ENCODE data around the gene RYR3.

Gene RYR3

GRCh38 chr15:33458421-33458820 lies 147.7 kb downstream of the RYR3 start:
- H3K4ac ChIP-seq (ENCODE audit: low read length), result no peak overlapping the region
- no peak overlapping the region for H3K4me2 ChIP-seq (ENCODE audit: insufficient read depth, low read length, poor library complexity, severe bottlenecking)

GRCh38 chr15:33460166-33460805 lies 149.5 kb downstream of the RYR3 start:
- H2BK15ac ChIP-seq (ENCODE audit: low read length), result no peak overlapping the region
- no peak overlapping the region for H3K23ac ChIP-seq (ENCODE audit: low read depth, low read length, poor library complexity)
- H2BK5ac ChIP-seq (ENCODE audit: low read length), result no peak overlapping the region
- H3K79me1 ChIP-seq (ENCODE audit: low read depth, low read length), result no peaks in the 10 kb centered on the region
- no peak overlapping the region for H3K4ac ChIP-seq (ENCODE audit: low read length)
- no peak overlapping the region for H2AK5ac ChIP-seq (ENCODE audit: low read depth, low read length)
- H3K27me3 ChIP-seq (ENCODE audit: control insufficient read depth in 3 of 3, insufficient read depth in 3 of 3, low read depth in 1 of 3, low read length in 3 of 3), result no peaks in the 10 kb centered on the region
- no peak for DNase-seq (ENCODE audit: low spot score)
- no peak overlapping the region for H2BK120ac ChIP-seq (ENCODE audit: low read depth, low read length)
- no peak overlapping the region for H4K91ac ChIP-seq (ENCODE audit: low read depth, low read length, poor library complexity)
- no peak overlapping the region for H3K18ac ChIP-seq (ENCODE audit: low read length)
- no peak overlapping the region for H3K9ac ChIP-seq (ENCODE audit: low read depth, low read length, poor library complexity)
- no peak overlapping the region for H2BK12ac ChIP-seq (ENCODE audit: low read length)
- WGBS, 2 donors (ENCODE audit: extremely low coverage in 2 of 2, insufficient read length in 2 of 2, insufficient replicate concordance in 1 of 2), result no CpG with 5 or more reads among the region's 6 CpGs
- H3K36me3 ChIP-seq (replicated peaks in 1 of 2; ENCODE audit: control insufficient read depth in 2 of 2, insufficient read depth in 2 of 2, low read length in 2 of 2), result no peaks in the 10 kb centered on the region
- H3K4me1 ChIP-seq (ENCODE audit: control insufficient read depth in 2 of 2, insufficient read depth in 1 of 2, low read depth in 1 of 2, low read length in 2 of 2), result peaks cover 0 to 3% of the 10 kb centered on the region in 2 donors
- H3K4me2 ChIP-seq (ENCODE audit: insufficient read depth, low read length, poor library complexity, severe bottlenecking), result no peak overlapping the region
- no peak overlapping the region for H3K14ac ChIP-seq (ENCODE audit: low read length)
- H3K27ac ChIP-seq (replicated peaks; ENCODE audit: low read length), result no peak overlapping the region
- no peak overlapping the region for H4K8ac ChIP-seq (ENCODE audit: low read depth, low read length)
- no peak overlapping the region for H2AFZ ChIP-seq (ENCODE audit: low read length)
- H3K4me3 ChIP-seq (ENCODE audit: low read length in 2 of 2), result no peak overlapping the region
- no peaks in the 10 kb centered on the region for H3K9me3 ChIP-seq (replicated peaks in 1 of 2; ENCODE audit: control insufficient read depth in 2 of 2, insufficient read depth in 1 of 2, low read depth in 1 of 2, low read length in 2 of 2)

More at GRCh38 chr15:33458421-33458820, 147.7 kb downstream of the RYR3 start:
- no peaks in the 10 kb centered on the region for H3K79me1 ChIP-seq (ENCODE audit: low read depth, low read length)
- no peak overlapping the region for H3K23ac ChIP-seq (ENCODE audit: low read depth, low read length, poor library complexity)
- no peak overlapping the region for H3K4me3 ChIP-seq (ENCODE audit: low read length in 2 of 2)
- H2BK15ac ChIP-seq (ENCODE audit: low read length), result no peak overlapping the region
- H3K36me3 ChIP-seq (replicated peaks in 1 of 2; ENCODE audit: control insufficient read depth in 2 of 2, insufficient read depth in 2 of 2, low read length in 2 of 2), result no peaks in the 10 kb centered on the region
- peaks cover 0 to 3% of the 10 kb centered on the region in 2 donors for H3K4me1 ChIP-seq (ENCODE audit: control insufficient read depth in 2 of 2, insufficient read depth in 1 of 2, low read depth in 1 of 2, low read length in 2 of 2)
- no peak overlapping the region for H2AFZ ChIP-seq (ENCODE audit: low read length)
- no peak overlapping the region for H2BK5ac ChIP-seq (ENCODE audit: low read length)
- no CpG with 5 or more reads among the region's 2 CpGs for WGBS, 2 donors (ENCODE audit: extremely low coverage in 2 of 2, insufficient read length in 2 of 2, insufficient replicate concordance in 1 of 2)
- no peak overlapping the region for H2BK120ac ChIP-seq (ENCODE audit: low read depth, low read length)
- no peak overlapping the region for H2AK5ac ChIP-seq (ENCODE audit: low read depth, low read length)
- H3K18ac ChIP-seq (ENCODE audit: low read length), result no peak overlapping the region
- H3K14ac ChIP-seq (ENCODE audit: low read length), result no peak overlapping the region
- no peak overlapping the region for H4K91ac ChIP-seq (ENCODE audit: low read depth, low read length, poor library complexity)
- no peaks in the 10 kb centered on the region for H3K27me3 ChIP-seq (ENCODE audit: control insufficient read depth in 3 of 3, insufficient read depth in 3 of 3, low read depth in 1 of 3, low read length in 3 of 3)
- H4K8ac ChIP-seq (ENCODE audit: low read depth, low read length), result no peak overlapping the region
- DNase-seq (ENCODE audit: low spot score), result no peak
- no peak overlapping the region for H3K9ac ChIP-seq (ENCODE audit: low read depth, low read length, poor library complexity)
- no peak overlapping the region for H3K27ac ChIP-seq (replicated peaks; ENCODE audit: low read length)
- no peaks in the 10 kb centered on the region for H3K9me3 ChIP-seq (replicated peaks in 1 of 2; ENCODE audit: control insufficient read depth in 2 of 2, insufficient read depth in 1 of 2, low read depth in 1 of 2, low read length in 2 of 2)
- no peak overlapping the region for H2BK12ac ChIP-seq (ENCODE audit: low read length)

- DNase-seq (ENCODE audit: low spot score), result no peak
- H3K4ac ChIP-seq (ENCODE audit: low read length), result no peak overlapping the region
- no peaks in the 10 kb centered on the region for H3K79me1 ChIP-seq (ENCODE audit: low read depth, low read length)
- H3K27me3 ChIP-seq (ENCODE audit: control insufficient read depth in 3 of 3, insufficient read depth in 3 of 3, low read depth in 1 of 3, low read length in 3 of 3), result no peaks in the 10 kb centered on the region
- WGBS, 2 donors (ENCODE audit: extremely low coverage in 2 of 2, insufficient read length in 2 of 2, insufficient replicate concordance in 1 of 2), result no CpG with 5 or more reads among the region's 2 CpGs
- no peak overlapping the region for H3K4me3 ChIP-seq (ENCODE audit: low read length in 2 of 2)
- no peak overlapping the region for H3K27ac ChIP-seq (replicated peaks; ENCODE audit: low read length)
- no peak overlapping the region for H2BK15ac ChIP-seq (ENCODE audit: low read length)
- H2BK120ac ChIP-seq (ENCODE audit: low read depth, low read length), result no peak overlapping the region
- H2AK5ac ChIP-seq (ENCODE audit: low read depth, low read length), result no peak overlapping the region
- no peak overlapping the region for H4K91ac ChIP-seq (ENCODE audit: low read depth, low read length, poor library complexity)
- H2BK5ac ChIP-seq (ENCODE audit: low read length), result no peak overlapping the region
- no peak overlapping the region for H4K8ac ChIP-seq (ENCODE audit: low read depth, low read length)
- H3K9me3 ChIP-seq (replicated peaks in 1 of 2; ENCODE audit: control insufficient read depth in 2 of 2, insufficient read depth in 1 of 2, low read depth in 1 of 2, low read length in 2 of 2), result no peaks in the 10 kb centered on the region
- no peak overlapping the region for H2AFZ ChIP-seq (ENCODE audit: low read length)
- no peak overlapping the region for H3K18ac ChIP-seq (ENCODE audit: low read length)
- no peak overlapping the region for H3K14ac ChIP-seq (ENCODE audit: low read length)
- H3K4me2 ChIP-seq (ENCODE audit: insufficient read depth, low read length, poor library complexity, severe bottlenecking), result no peak overlapping the region
- H3K4me1 ChIP-seq (ENCODE audit: control insufficient read depth in 2 of 2, insufficient read depth in 1 of 2, low read depth in 1 of 2, low read length in 2 of 2), result no peaks in the 10 kb centered on the region
- H3K23ac ChIP-seq (ENCODE audit: low read depth, low read length, poor library complexity), result no peak overlapping the region
- H2BK12ac ChIP-seq (ENCODE audit: low read length), result no peak overlapping the region
- H3K36me3 ChIP-seq (replicated peaks in 1 of 2; ENCODE audit: control insufficient read depth in 2 of 2, insufficient read depth in 2 of 2, low read length in 2 of 2), result no peaks in the 10 kb centered on the region
- H3K9ac ChIP-seq (ENCODE audit: low read depth, low read length, poor library complexity), result no peak overlapping the region
Measured at GRCh38 chr15:33461671-33462070, 150.9 kb downstream of the RYR3 start.

- no peak overlapping the region for H3K18ac ChIP-seq (ENCODE audit: low read length)
- no peak overlapping the region for H2BK12ac ChIP-seq (ENCODE audit: low read length)
- no peak overlapping the region for H2BK15ac ChIP-seq (ENCODE audit: low read length)
- H2BK5ac ChIP-seq (ENCODE audit: low read length), result no peak overlapping the region
- no peak for DNase-seq (ENCODE audit: low spot score)
- no peak overlapping the region for H4K91ac ChIP-seq (ENCODE audit: low read depth, low read length, poor library complexity)
- no peak overlapping the region for H3K4ac ChIP-seq (ENCODE audit: low read length)
- H3K9me3 ChIP-seq (replicated peaks in 1 of 2; ENCODE audit: control insufficient read depth in 2 of 2, insufficient read depth in 1 of 2, low read depth in 1 of 2, low read length in 2 of 2), result no peaks in the 10 kb centered on the region
- no peaks in the 10 kb centered on the region for H3K79me1 ChIP-seq (ENCODE audit: low read depth, low read length)
- no peak overlapping the region for H2AK5ac ChIP-seq (ENCODE audit: low read depth, low read length)
- no CpG with 5 or more reads among the region's 6 CpGs for WGBS, 2 donors (ENCODE audit: extremely low coverage in 2 of 2, insufficient read length in 2 of 2, insufficient replicate concordance in 1 of 2)
- H3K4me2 ChIP-seq (ENCODE audit: insufficient read depth, low read length, poor library complexity, severe bottlenecking), result no peak overlapping the region
- H3K36me3 ChIP-seq (replicated peaks in 1 of 2; ENCODE audit: control insufficient read depth in 2 of 2, insufficient read depth in 2 of 2, low read length in 2 of 2), result no peaks in the 10 kb centered on the region
- no peaks in the 10 kb centered on the region for H3K27me3 ChIP-seq (ENCODE audit: control insufficient read depth in 3 of 3, insufficient read depth in 3 of 3, low read depth in 1 of 3, low read length in 3 of 3)
- H3K27ac ChIP-seq (replicated peaks; ENCODE audit: low read length), result no peak overlapping the region
- no peaks in the 10 kb centered on the region for H3K4me1 ChIP-seq (ENCODE audit: control insufficient read depth in 2 of 2, insufficient read depth in 1 of 2, low read depth in 1 of 2, low read length in 2 of 2)
- no peak overlapping the region for H4K8ac ChIP-seq (ENCODE audit: low read depth, low read length)
- no peak overlapping the region for H2BK120ac ChIP-seq (ENCODE audit: low read depth, low read length)
- no peak overlapping the region for H2AFZ ChIP-seq (ENCODE audit: low read length)
- no peak overlapping the region for H3K4me3 ChIP-seq (ENCODE audit: low read length in 2 of 2)
- no peak overlapping the region for H3K23ac ChIP-seq (ENCODE audit: low read depth, low read length, poor library complexity)
- no peak overlapping the region for H3K14ac ChIP-seq (ENCODE audit: low read length)
- H3K9ac ChIP-seq (ENCODE audit: low read depth, low read length, poor library complexity), result no peak overlapping the region
Measured at GRCh38 chr15:33467146-33467815, 156.5 kb downstream of the RYR3 start.

All from neuronal stem cell (in vitro differentiated cells).